ENCODE measurements around the gene GPR176. TPM values are rescaled to one million over a fixed set of nuclear protein-coding genes. Genes with fewer than 3 reads are reported as not detected.
A peak's percentile ranks its signal among the peaks of the same experiment; 100 is the strongest.

GPR176 gene
- total and polyA plus RNA-seq, 7 donors, result 0.23 to 7.9 (median 3.9) TPM

GRCh38 chr15:39874890-39875549 lies 45.0 kb downstream of the GPR176 start:
- intact Hi-C loops (cut with DNase I), result loop anchor here (10.0 kb wide), 1 partner anchor 90 kb away; the partner anchor contains the start of gene FSIP1
- 47 to 72% methylated on average over 9 of the region's 9 CpGs for WGBS, 2 donors
- no peak for DNase-seq

GRCh38 chr15:39873978-39874377 lies 46.1 kb downstream of the GPR176 start:
- WGBS, 2 donors, result 78 to 87% methylated on average over 2 of the region's 2 CpGs
- H3K27me3 ChIP-seq, result no peaks in the 10 kb centered on the region
- no peaks in the 10 kb centered on the region for H3K36me3 ChIP-seq
- no peak overlapping the region for H3K4me3 ChIP-seq
- no peaks in the 10 kb centered on the region for H3K9me3 ChIP-seq
- intact Hi-C loops (cut with DNase I), result loop anchor here (10.0 kb wide), 1 partner anchor 89 kb away; the partner anchor contains the start of gene FSIP1
- TF ChIP-seq EP300 (IDR thresholded peaks at IDR 0.05) (no peak), POLR2A (IDR thresholded peaks at IDR 0.05) (no peak), POLR2AphosphoS5 (IDR thresholded peaks at IDR 0.05) (no peak), CTCF (IDR thresholded peaks at IDR 0.05) (no peak)
- no peak overlapping the region for H3K27ac ChIP-seq
- H3K4me1 ChIP-seq, result no peaks in the 10 kb centered on the region
- DNase-seq, result no peak

More at GRCh38 chr15:39874890-39875549, 45.0 kb downstream of the GPR176 start:
- TF ChIP-seq POLR2AphosphoS5 (IDR thresholded peaks at IDR 0.05) (no peak), CTCF (IDR thresholded peaks at IDR 0.05) (peak in 2 of 4 experiments; percentile 32 to 44), POLR2A (IDR thresholded peaks at IDR 0.05) (no peak)
- Histone ChIP-seq H3K9me3 (no peaks in the 10 kb centered on the region), H3K27me3 (no peaks in the 10 kb centered on the region), H3K27ac (no peak overlapping the region), H3K4me3 (no peak overlapping the region), H3K36me3 (no peaks in the 10 kb centered on the region), H3K4me1 (no peaks in the 10 kb centered on the region)

GRCh38 chr15:39870537-39870936 lies 49.5 kb downstream of the GPR176 start:
- H3K4me1 ChIP-seq, result no peaks in the 10 kb centered on the region
- no peak for DNase-seq
- intact Hi-C loops (cut with DNase I), result loop anchor here (10.0 kb wide), 1 partner anchor 86 kb away; the partner anchor contains the start of gene FSIP1
- TF ChIP-seq POLR2AphosphoS5 (IDR thresholded peaks at IDR 0.05) (no peak), CTCF (IDR thresholded peaks at IDR 0.05) (no peak), EP300 (IDR thresholded peaks at IDR 0.05) (no peak), POLR2A (IDR thresholded peaks at IDR 0.05) (no peak)
- H3K4me3 ChIP-seq, result no peak overlapping the region
- H3K36me3 ChIP-seq, result no peaks in the 10 kb centered on the region
- no peaks in the 10 kb centered on the region for H3K27me3 ChIP-seq
- no peak overlapping the region for H3K27ac ChIP-seq
- 87 to 90% methylated on average over 2 of the region's 2 CpGs for WGBS, 2 donors
- H3K9me3 ChIP-seq, result no peaks in the 10 kb centered on the region

GRCh38 chr15:39869858-39870515 lies 50.1 kb downstream of the GPR176 start:
- DNase-seq, result no peak
- 71 to 77% methylated on average over 4 of the region's 4 CpGs for WGBS, 2 donors
- TF ChIP-seq POLR2A (IDR thresholded peaks at IDR 0.05) (no peak), CTCF (IDR thresholded peaks at IDR 0.05) (no peak), EP300 (IDR thresholded peaks at IDR 0.05) (no peak), POLR2AphosphoS5 (IDR thresholded peaks at IDR 0.05) (no peak)
- Histone ChIP-seq H3K4me3 (no peak overlapping the region), H3K27me3 (no peaks in the 10 kb centered on the region), H3K4me1 (no peaks in the 10 kb centered on the region), H3K9me3 (no peaks in the 10 kb centered on the region), H3K36me3 (no peaks in the 10 kb centered on the region), H3K27ac (no peak overlapping the region)
- intact Hi-C loops (cut with DNase I), result loop anchor here (10.0 kb wide), 1 partner anchor 85 kb away; the partner anchor contains the start of gene FSIP1

All from sigmoid colon (tissue), 7 donors.